ENCODE data around the gene FAM47C.

GRCh38 chrX:36963069-36963808 is 44.9 kb upstream of the FAM47C start:
- TF ChIP-seq KDM4B (CRISPR knock-in tag; IDR thresholded peaks at IDR 0.05) (no peak), POLR2A (IDR thresholded peaks at IDR 0.05; ENCODE audit: insufficient read depth in 1 of 2, low read depth in 2 of 2, low read length in 2 of 2) (no peak), CTCF (CRISPR knock-in tag; IDR thresholded peaks at IDR 0.05) (no peak), RNF2 (conservative IDR thresholded peaks at IDR 0.05; ENCODE audit: low read depth) (no peak), ZNF225 (CRISPR knock-in tag; IDR thresholded peaks at IDR 0.05) (no peak), ZBTB42 (CRISPR knock-in tag; IDR thresholded peaks at IDR 0.05) (no peak), RBFOX2 (IDR thresholded peaks at IDR 0.05; ENCODE audit: low read depth, low read length) (no peak)
